SK-N-SH (cell line): ENCODE measurements around the gene CAP2. TPM values are rescaled to one million over a fixed set of nuclear protein-coding genes. Genes with fewer than 3 reads are reported as not detected.

Experiments
- CTCF ChIA-PET: fragments of 300-600, 350-600 bp; formaldehyde crosslinking; extraction: SDS; loops from one replicate; lab custom pipeline; 2021; lab: Yijun Ruan, JAX
- POLR2A ChIA-PET: fragments of 350-600 bp; sonication (Branson Sonifier 250); formaldehyde crosslinking; extraction: SDS; loops from one replicate; lab custom pipeline; 2020; ENCODE audit warnings: antibody characterized with exemption, inconsistent platforms; lab: Yijun Ruan, JAX
- DNase-seq: peaks from one replicate; pipeline ENCODE4 v3.0.0; 2012
- H2AFZ ChIP-seq: fragments of 200-600 bp; sonication (generic); 2 replicates; pipeline ENCODE4 v1.8.1; 2016; ENCODE audit warnings: antibody characterized with exemption, mild to moderate bottlenecking, low read depth
- H3F3A ChIP-seq: fragments of 200-600 bp; sonication (generic); replicated peaks from 2 replicates; pipeline ENCODE3; 2016; ENCODE audit warnings: antibody characterized with exemption, mild to moderate bottlenecking; ENCODE audit not compliant: insufficient read depth
- H3K27ac ChIP-seq, 2 experiments: fragments of 200-500 bp in 1 of 2; fragments of 200-600 bp in 1 of 2; sonication (Bioruptor generic) in 1 of 2; sonication (generic), shearing (Covaris generic) in 1 of 2; 2 replicates each; pipeline versions ENCODE4 v1.5.1 to v1.6.1; 2014 to 2016; ENCODE audit warnings: low read depth in 2 of 2, inconsistent platforms in 1 of 2, low read length in 1 of 2, mild to moderate bottlenecking in 1 of 2, mixed read lengths in 1 of 2
- H3K27me3 ChIP-seq: fragments of 200-600 bp; sonication (generic), shearing (Covaris generic); 2 replicates; pipeline ENCODE4 v1.6.1; 2016; ENCODE audit warnings: mixed run types; ENCODE audit not compliant: insufficient read depth
- H3K36me3 ChIP-seq, 2 experiments: fragments of 200-500 bp in 1 of 2; fragments of 200-600 bp in 1 of 2; sonication (Bioruptor generic) in 1 of 2; sonication (generic) in 1 of 2; replicated peaks in 1 of 2; 2 replicates each; pipeline versions ENCODE3 to v1.5.1; 2014 to 2016; ENCODE audit warnings: low read length in 1 of 2, mild to moderate bottlenecking in 1 of 2; ENCODE audit not compliant: insufficient read depth in 2 of 2, control insufficient read depth in 1 of 2
- H3K4me1 ChIP-seq, 2 experiments: fragments of 200-500 bp in 1 of 2; fragments of 200-600 bp in 1 of 2; sonication (Bioruptor generic) in 1 of 2; sonication (generic), shearing (Covaris generic) in 1 of 2; 2 replicates each; pipeline versions ENCODE4 v1.5.1 to v1.6.1; 2014 to 2016; ENCODE audit warnings: low read depth in 1 of 2, low read length in 1 of 2, mixed run types in 1 of 2; ENCODE audit not compliant: insufficient read depth in 2 of 2, control insufficient read depth in 1 of 2
- H3K4me2 ChIP-seq: fragments of 200-600 bp; sonication (generic), shearing (Covaris generic); 2 replicates; pipeline ENCODE4 v1.6.1; 2017; ENCODE audit warnings: mixed run types
- H3K4me3 ChIP-seq, 2 experiments: fragments of 200-500 bp in 1 of 2; fragments of 200-600 bp in 1 of 2; sonication (Bioruptor generic) in 1 of 2; sonication (generic), shearing (Covaris generic) in 1 of 2; 2 replicates each; pipeline versions ENCODE4 v1.5.1 to v1.8.1; 2014 to 2016; ENCODE audit warnings: low read depth in 2 of 2, inconsistent platforms in 1 of 2, low read length in 1 of 2, mild to moderate bottlenecking in 1 of 2, mixed read lengths in 1 of 2, moderate library complexity in 1 of 2
- H3K79me2 ChIP-seq: fragments of 200-600 bp; sonication (generic); 2 replicates; pipeline ENCODE4 v1.8.1; 2017; ENCODE audit warnings: mild to moderate bottlenecking; ENCODE audit not compliant: insufficient read depth
- H3K9ac ChIP-seq: fragments of 200-600 bp; sonication (generic); 2 replicates; pipeline ENCODE4 v1.6.1; 2017; ENCODE audit warnings: mixed run types
- H3K9me2 ChIP-seq: fragments of 200-600 bp; sonication (generic); 2 replicates; pipeline ENCODE4 v1.6.1; 2017; ENCODE audit warnings: mixed run types
- H3K9me3 ChIP-seq: fragments of 200-600 bp; sonication (generic); 2 replicates; pipeline ENCODE4 v1.6.1; 2017; ENCODE audit warnings: mixed run types, mild to moderate bottlenecking, moderate library complexity
- H4K20me1 ChIP-seq: fragments of 200-600 bp; sonication (generic); 2 replicates; pipeline ENCODE4 v1.6.1; 2017; ENCODE audit warnings: mild to moderate bottlenecking, mixed run types; ENCODE audit not compliant: insufficient read depth
- CTCF ChIP-seq: fragments of 200-600 bp; sonication (generic); IDR thresholded peaks from 2 replicates; pipeline ENCODE4 v1.6.1; 2017; ENCODE audit warnings: antibody characterized with exemption, mild to moderate bottlenecking, moderate library complexity
- ELF1 ChIP-seq: IDR thresholded peaks from 2 replicates; pipeline ENCODE4 v1.4.0; 2012
- EP300 ChIP-seq, 2 experiments: IDR thresholded peaks; 2 replicates each; pipeline versions ENCODE4 v1.4.0 to v1.6.1; 2012; ENCODE audit warnings: borderline replicate concordance in 1 of 2, low read depth in 1 of 2, low read length in 1 of 2
- EZH2phosphoT487 ChIP-seq: fragments of 200-600 bp; sonication (generic); IDR thresholded peaks from 2 replicates; pipeline ENCODE4 v1.6.1; 2017; ENCODE audit warnings: low read depth, mixed run types, mild to moderate bottlenecking, antibody characterized with exemption, moderate library complexity, borderline replicate concordance
- FOSL2 ChIP-seq: IDR thresholded peaks from 2 replicates; pipeline ENCODE4 v1.4.0; 2012; ENCODE audit warnings: low read depth, mild to moderate bottlenecking, moderate library complexity, borderline replicate concordance
- FOXM1 ChIP-seq: IDR thresholded peaks from 2 replicates; pipeline ENCODE4 v1.4.0; 2012; ENCODE audit warnings: low read depth, mild to moderate bottlenecking
- GATA2 ChIP-seq: sonication (generic); formaldehyde crosslinking; IDR thresholded peaks from 2 replicates; pipeline ENCODE4 v1.5.0; 2020; ENCODE audit warnings: mild to moderate bottlenecking, missing genetic modification reagents
- IRF3 ChIP-seq: fragments of 150-350 bp; IDR thresholded peaks from 2 replicates; pipeline ENCODE4 v1.6.1; 2016; ENCODE audit warnings: mild to moderate bottlenecking, low read depth, low read length
- JUND ChIP-seq: IDR thresholded peaks from 2 replicates; pipeline ENCODE4 v1.4.0; 2012
- MAX ChIP-seq: IDR thresholded peaks from 2 replicates; pipeline ENCODE4 v1.4.0; 2012; ENCODE audit warnings: low read depth
- MEF2A ChIP-seq: IDR thresholded peaks from 2 replicates; pipeline ENCODE4 v1.4.0; 2012; ENCODE audit warnings: low read depth, borderline replicate concordance
- MXI1 ChIP-seq: IDR thresholded peaks from 2 replicates; pipeline ENCODE4 v1.6.1; 2012; ENCODE audit warnings: mild to moderate bottlenecking, low read depth, low read length, improper control_type of control experiment
- NFIC ChIP-seq: IDR thresholded peaks from 2 replicates; pipeline ENCODE4 v1.4.0; 2012; ENCODE audit warnings: borderline replicate concordance
- PBX3 ChIP-seq: IDR thresholded peaks from 2 replicates; pipeline ENCODE4; 2012
- RCOR1 ChIP-seq: fragments of 150-350 bp; IDR thresholded peaks from 2 replicates; pipeline ENCODE4 v1.6.1; 2017; ENCODE audit warnings: antibody characterized with exemption, low read length
- RFX5 ChIP-seq: IDR thresholded peaks from 2 replicates; pipeline ENCODE4 v1.6.1; 2012; ENCODE audit warnings: mild to moderate bottlenecking, improper control_type of control experiment, low read length
- RXRA ChIP-seq: IDR thresholded peaks from 2 replicates; pipeline ENCODE4 v1.4.0; 2012; ENCODE audit warnings: low read depth, mild to moderate bottlenecking, borderline replicate concordance
- SIN3A ChIP-seq: IDR thresholded peaks from 2 replicates; pipeline ENCODE4 v1.6.1; 2012; ENCODE audit warnings: low read depth, mild to moderate bottlenecking, low read length, moderate library complexity, borderline replicate concordance
- SMC3 ChIP-seq: IDR thresholded peaks from 2 replicates; pipeline ENCODE4 v1.6.1; 2012; ENCODE audit warnings: low read depth, low read length, improper control_type of control experiment
- TAF1 ChIP-seq: IDR thresholded peaks from 2 replicates; pipeline ENCODE4 v1.6.1; 2012; ENCODE audit warnings: low read depth, mild to moderate bottlenecking, low read length, moderate library complexity, borderline replicate concordance
- USF1 ChIP-seq: IDR thresholded peaks from 2 replicates; pipeline ENCODE4 v1.4.0; 2012; ENCODE audit warnings: low read depth, borderline replicate concordance
- WGBS: methylation state at CpG from one replicate; pipeline ENCODE4 v1.1.6; 2017; ENCODE audit warnings: low lambda C conversion rate; 5-methylcytosine and 5-hydroxymethylcytosine counted together
- polyA plus RNA-seq, 3 experiments: library from polyadenylated mRNA; depleted of rRNA; stranded (reverse); fragments of >200 nt; gene quantifications; 2 replicates each; pipeline ENCODE4 v1.2.3, GENCODE V29; 2012

Gene CAP2
- polyA plus RNA-seq, 1 of the 3 experiments (the other 2 are of a cell fraction): 8.5 TPM

GRCh38 chr6:17494177-17494576 lies 100.8 kb downstream of the CAP2 start:
- no peaks in the 10 kb centered on the region for H3K27me3 ChIP-seq
- H3K4me3 ChIP-seq: no peak overlapping the region
- no peaks in the 10 kb centered on the region for H3K9me2 ChIP-seq
- no peaks in the 10 kb centered on the region for H3K9me3 ChIP-seq
- no peaks in the 10 kb centered on the region for H3K79me2 ChIP-seq
- TF ChIP-seq EZH2phosphoT487: no peak
- no peak for TF ChIP-seq NFIC
- H2AFZ ChIP-seq: no peak overlapping the region
- no peak overlapping the region for H3K27ac ChIP-seq
- no peak overlapping the region for H3K4me2 ChIP-seq
- CTCF ChIA-PET: interaction anchor here (1.0 kb wide), 1 partner anchor 11 kb away, joined by 3 read pairs; no protein-coding TSS in a partner anchor
- POLR2A ChIA-PET: no interaction called here
- H4K20me1 ChIP-seq: no peaks in the 10 kb centered on the region
- WGBS: 95% methylated on average over 4 of the region's 4 CpGs
- peaks cover 0 to 2% of the 10 kb centered on the region in 2 experiments; a peak in 2 of 4 replicates for H3K4me1 ChIP-seq
- no peak for DNase-seq
- no peak overlapping the region for H3K9ac ChIP-seq
- H3F3A ChIP-seq: no peaks in the 10 kb centered on the region
- no peaks in the 10 kb centered on the region for H3K36me3 ChIP-seq

- no peak for DNase-seq
Observed at GRCh38 chr6:17494919-17495318, 101.5 kb downstream of the CAP2 start.

More at GRCh38 chr6:17494919-17495318, 101.5 kb downstream of the CAP2 start:
- CTCF ChIA-PET: no interaction called here
- Histone ChIP-seq H3K36me3 (no peaks in the 10 kb centered on the region), H3K27ac (no peak overlapping the region), H3K4me3 (no peak overlapping the region), H3K9ac (no peak overlapping the region), H2AFZ (no peak overlapping the region), H3K27me3 (no peaks in the 10 kb centered on the region), H3K4me1 (peaks cover 0 to 2% of the 10 kb centered on the region in 2 experiments; a peak in 2 of 4 replicates), H3K4me2 (no peak overlapping the region), H3K79me2 (no peaks in the 10 kb centered on the region), H3K9me2 (no peaks in the 10 kb centered on the region), H3K9me3 (no peaks in the 10 kb centered on the region), H4K20me1 (no peaks in the 10 kb centered on the region), H3F3A (no peaks in the 10 kb centered on the region)
- POLR2A ChIA-PET: no interaction called here
- WGBS: 92% methylated on average over 2 of the region's 2 CpGs
- TF ChIP-seq JUND (no peak), TAF1 (no peak), RXRA (no peak), ELF1 (no peak), EP300 (IDR thresholded peaks at IDR 0.05; ENCODE audit: borderline replicate concordance in 1 of 2, low read depth in 1 of 2, low read length in 1 of 2) (no peak), FOXM1 (no peak), SIN3A (no peak), PBX3 (no peak), SMC3 (no peak), MAX (no peak), IRF3 (no peak), RFX5 (no peak), USF1 (no peak), CTCF (no peak), GATA2 (CRISPR knock-in tag) (no peak), RCOR1 (no peak), MXI1 (no peak), MEF2A (no peak), FOSL2 (no peak)
